Fibroblast of villous mesenchyme (primary cell): ENCODE data around the gene STARD5. TPM values are rescaled to one million over a fixed set of nuclear protein-coding genes. Genes with fewer than 3 reads are reported as not detected.

ENCODE experiments used
- DNase-seq: peaks from one replicate; pipeline ENCODE4 v3.0.0-alpha.2; 2010; ENCODE audit warnings: low read depth
- H3K4me3 ChIP-seq: 2 replicates; pipeline ENCODE4 v1.5.1; 2011; ENCODE audit warnings: low read depth, mild to moderate bottlenecking, low read length
- total RNA-seq: library from RNA; depleted of rRNA; stranded (reverse); fragments of >200 nt; gene quantifications from 2 replicates; pipeline ENCODE4 v1.2.3, GENCODE V29; 2012
- TF ChIP-seq, protein P1 (sequence below): IDR thresholded peaks from 2 replicates; pipeline ENCODE4 v1.5.1; 2012; ENCODE audit warnings: low read depth, mild to moderate bottlenecking, low read length; ENCODE audit not compliant: insufficient read depth

Gene STARD5
- total RNA-seq, 1 donor: 14.7 TPM

GRCh38 chr15:81284256-81285031, 39.5 kb downstream of the STARD5 start:
- DNase-seq: no peak
- H3K4me3 ChIP-seq: no peak overlapping the region
- TF ChIP-seq, protein P1, sequence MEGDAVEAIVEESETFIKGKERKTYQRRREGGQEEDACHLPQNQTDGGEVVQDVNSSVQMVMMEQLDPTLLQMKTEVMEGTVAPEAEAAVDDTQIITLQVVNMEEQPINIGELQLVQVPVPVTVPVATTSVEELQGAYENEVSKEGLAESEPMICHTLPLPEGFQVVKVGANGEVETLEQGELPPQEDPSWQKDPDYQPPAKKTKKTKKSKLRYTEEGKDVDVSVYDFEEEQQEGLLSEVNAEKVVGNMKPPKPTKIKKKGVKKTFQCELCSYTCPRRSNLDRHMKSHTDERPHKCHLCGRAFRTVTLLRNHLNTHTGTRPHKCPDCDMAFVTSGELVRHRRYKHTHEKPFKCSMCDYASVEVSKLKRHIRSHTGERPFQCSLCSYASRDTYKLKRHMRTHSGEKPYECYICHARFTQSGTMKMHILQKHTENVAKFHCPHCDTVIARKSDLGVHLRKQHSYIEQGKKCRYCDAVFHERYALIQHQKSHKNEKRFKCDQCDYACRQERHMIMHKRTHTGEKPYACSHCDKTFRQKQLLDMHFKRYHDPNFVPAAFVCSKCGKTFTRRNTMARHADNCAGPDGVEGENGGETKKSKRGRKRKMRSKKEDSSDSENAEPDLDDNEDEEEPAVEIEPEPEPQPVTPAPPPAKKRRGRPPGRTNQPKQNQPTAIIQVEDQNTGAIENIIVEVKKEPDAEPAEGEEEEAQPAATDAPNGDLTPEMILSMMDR: no peak

DNA sequence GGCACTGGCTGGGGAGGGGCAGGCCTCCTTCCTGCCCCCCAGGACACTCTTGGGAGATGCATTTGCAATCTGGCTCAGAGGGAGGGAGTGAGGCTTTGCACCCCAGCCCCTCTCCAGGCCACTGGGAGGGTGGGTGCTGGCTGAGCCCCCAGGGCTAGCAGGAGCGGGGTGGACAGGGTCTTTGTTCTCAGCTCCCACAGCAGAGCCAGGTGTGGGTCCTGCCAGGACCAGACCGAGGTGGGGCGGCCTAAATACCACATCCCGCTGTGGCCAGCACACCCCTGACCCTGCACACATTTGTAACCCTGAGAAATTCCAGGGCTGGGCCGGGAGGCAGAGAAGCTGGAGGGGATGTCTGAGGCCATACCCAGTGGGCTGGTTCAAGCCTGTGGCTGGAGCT, 41.0 kb downstream of the STARD5 start:
- TF ChIP-seq, protein P1: no peak
- no peak overlapping the region for H3K4me3 ChIP-seq
- DNase-seq: no peak

DNA sequence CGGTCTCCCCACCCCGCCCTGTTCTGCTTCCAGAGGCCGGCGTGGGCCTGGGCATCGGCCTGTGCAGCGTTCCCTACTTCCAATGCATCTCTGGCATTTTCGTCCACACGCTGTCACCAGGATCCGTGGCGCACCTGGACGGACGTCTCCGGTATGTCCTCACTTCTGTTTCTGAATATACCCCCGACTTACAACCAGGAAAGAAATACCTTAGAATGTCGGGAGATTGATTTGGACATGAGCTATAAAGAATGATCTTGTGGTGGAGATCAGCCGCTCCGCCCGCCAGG, 41.4 kb downstream of the STARD5 start:
- DNase-seq: no peak
- H3K4me3 ChIP-seq: no peak overlapping the region
- TF ChIP-seq, protein P1: no peak

- TF ChIP-seq, protein P1: no peak
- H3K4me3 ChIP-seq: no peak overlapping the region
- no peak for DNase-seq
Observed at GRCh38 chr15:81281766-81282605, 42.0 kb downstream of the STARD5 start.

DNA sequence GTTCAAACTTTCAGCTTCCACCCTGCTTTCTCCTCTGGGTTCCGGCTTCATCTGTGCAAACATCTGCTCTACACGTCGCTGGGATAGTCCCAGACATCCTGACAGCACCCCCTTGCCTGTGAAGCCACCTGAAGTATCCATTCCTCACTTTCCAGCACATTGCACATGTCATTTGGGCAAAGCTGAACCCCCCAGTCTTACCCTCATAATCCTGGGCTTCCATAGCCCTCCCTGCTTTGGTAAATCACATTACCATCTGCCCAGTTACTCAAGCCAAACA, 42.5 kb downstream of the STARD5 start:
- no peak for DNase-seq

GRCh38 chr15:81280696-81281455, 43.1 kb downstream of the STARD5 start:
- DNase-seq: peak; percentile 25
- no peak overlapping the region for H3K4me3 ChIP-seq
- TF ChIP-seq, protein P1: no peak

More for the DNA sequence above, 42.5 kb downstream of the STARD5 start:
- TF ChIP-seq, protein P1: no peak
- H3K4me3 ChIP-seq: no peak overlapping the region
